ENCODE results near the gene MYT1. TPM values are rescaled to one million over a fixed set of nuclear protein-coding genes. Genes with fewer than 3 reads are reported as not detected.

The MYT1 gene
- total RNA-seq, 1 experiment from 2014 or later: 0.22 TPM

DNA sequence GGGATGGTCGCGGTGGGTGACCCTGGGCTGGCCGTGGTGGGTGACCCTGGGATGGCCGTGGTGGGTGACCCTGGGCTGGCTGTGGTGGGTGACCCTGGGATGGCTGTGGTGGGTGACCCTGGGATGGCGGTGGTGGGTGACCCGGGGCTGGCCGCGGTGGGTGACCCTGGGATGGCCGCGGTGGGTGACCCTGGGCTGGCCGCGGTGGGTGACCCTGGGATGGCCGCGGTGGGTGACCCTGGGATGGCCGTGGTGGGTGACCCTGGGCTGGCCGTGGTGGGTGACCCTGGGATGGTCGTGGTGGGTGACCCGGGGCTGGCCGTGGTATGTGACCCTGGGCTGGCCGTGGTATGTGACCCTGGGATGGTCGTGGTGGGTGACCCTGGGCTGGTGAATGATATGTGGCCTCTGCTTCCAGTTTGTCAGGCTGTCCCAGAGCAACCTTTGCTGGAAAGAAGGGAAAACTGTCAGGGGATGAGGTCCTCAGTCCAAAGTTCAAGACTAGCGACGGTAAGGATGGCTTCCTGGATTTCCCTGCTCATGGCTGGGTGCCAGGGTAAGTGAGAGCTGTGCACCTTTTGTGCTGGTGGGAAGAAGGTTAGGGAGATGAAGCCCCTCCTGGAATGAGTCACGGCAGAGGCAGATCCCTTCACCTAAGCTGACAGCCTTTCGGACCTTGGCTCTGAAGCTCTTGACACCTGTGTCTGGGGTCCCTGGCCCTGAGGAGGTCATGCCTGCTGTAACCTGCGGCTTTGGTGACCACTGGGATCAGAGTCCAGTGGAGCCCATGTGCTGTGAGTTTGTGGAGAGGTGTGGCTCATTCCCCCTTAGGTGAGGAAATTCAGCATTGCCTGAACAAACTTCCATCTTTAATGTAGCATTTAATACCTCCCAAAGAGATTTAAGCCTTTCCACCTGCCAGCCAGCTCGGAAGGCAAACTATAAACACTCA, 72.2 kb downstream of the MYT1 start:
- H3K4me1 ChIP-seq (ENCODE audit: insufficient read depth, low read length): no peaks in the 10 kb centered on the region

DNA sequence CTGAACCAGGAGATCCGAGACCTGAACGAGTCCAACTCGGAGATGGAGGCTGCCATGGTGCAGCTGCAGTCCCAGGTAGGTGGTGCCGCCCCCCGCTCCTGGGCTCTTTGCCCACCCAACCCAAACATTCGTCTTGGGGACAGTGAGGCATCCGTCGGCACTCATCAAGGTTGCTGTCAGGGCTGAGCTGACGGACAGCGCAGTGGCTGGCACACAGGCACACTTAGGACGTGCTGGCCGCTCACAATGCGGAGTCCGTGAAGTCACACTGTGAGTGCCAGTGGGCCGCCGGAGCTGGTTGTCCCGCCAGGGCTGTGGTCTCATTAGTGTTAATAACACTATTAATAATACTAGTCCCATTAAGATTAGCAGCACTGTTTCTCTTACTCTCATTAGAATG, 73.1 kb downstream of the MYT1 start:
- ATAC-seq (no peak), DNase-seq (no peak)
- Histone ChIP-seq H3K4me1 (ENCODE audit: insufficient read depth, low read length) (no peaks in the 10 kb centered on the region), H2AFZ (ENCODE audit: low read length) (no peak overlapping the region), H3K4me3 (ENCODE audit: low read length) (no peak overlapping the region), H3K9ac (ENCODE audit: low read length) (no peak overlapping the region), H3F3A (ENCODE audit: low read length, unreplicated experiment) (no peaks in the 10 kb centered on the region), H3K36me3 (ENCODE audit: low read depth, low read length) (no peaks in the 10 kb centered on the region), H4K20me1 (ENCODE audit: low read length) (no peaks in the 10 kb centered on the region), H3K4me2 (ENCODE audit: low read length) (no peak overlapping the region), H3K27ac (ENCODE audit: low read length) (no peak overlapping the region), H3K27me3 (ENCODE audit: low read length) (peaks cover 6% of the 10 kb centered on the region; the same call in 1 of the 2 replicates), H3K79me2 (ENCODE audit: low read length) (no peaks in the 10 kb centered on the region), H3K9me3 (ENCODE audit: low read length) (no peaks in the 10 kb centered on the region), H3K9me2 (replicated peaks; ENCODE audit: low read length) (no peaks in the 10 kb centered on the region)
- BruUV-seq (replicated peaks): no TSS peak
- intact Hi-C loops (cut with micrococcal nuclease): no loop called here
- ChIA-PET CTCF (no interaction called here), POLR2A (ENCODE audit: unreplicated experiment) (no interaction called here)
- TF ChIP-seq EZH2 (IDR thresholded peaks at IDR 0.05; ENCODE audit: low read length, unreplicated experiment) (no peak), EZH2phosphoT487 (IDR thresholded peaks at IDR 0.05; ENCODE audit: borderline replicate concordance, low read length) (no peak)
- TF ChIP-seq, protein P1, sequence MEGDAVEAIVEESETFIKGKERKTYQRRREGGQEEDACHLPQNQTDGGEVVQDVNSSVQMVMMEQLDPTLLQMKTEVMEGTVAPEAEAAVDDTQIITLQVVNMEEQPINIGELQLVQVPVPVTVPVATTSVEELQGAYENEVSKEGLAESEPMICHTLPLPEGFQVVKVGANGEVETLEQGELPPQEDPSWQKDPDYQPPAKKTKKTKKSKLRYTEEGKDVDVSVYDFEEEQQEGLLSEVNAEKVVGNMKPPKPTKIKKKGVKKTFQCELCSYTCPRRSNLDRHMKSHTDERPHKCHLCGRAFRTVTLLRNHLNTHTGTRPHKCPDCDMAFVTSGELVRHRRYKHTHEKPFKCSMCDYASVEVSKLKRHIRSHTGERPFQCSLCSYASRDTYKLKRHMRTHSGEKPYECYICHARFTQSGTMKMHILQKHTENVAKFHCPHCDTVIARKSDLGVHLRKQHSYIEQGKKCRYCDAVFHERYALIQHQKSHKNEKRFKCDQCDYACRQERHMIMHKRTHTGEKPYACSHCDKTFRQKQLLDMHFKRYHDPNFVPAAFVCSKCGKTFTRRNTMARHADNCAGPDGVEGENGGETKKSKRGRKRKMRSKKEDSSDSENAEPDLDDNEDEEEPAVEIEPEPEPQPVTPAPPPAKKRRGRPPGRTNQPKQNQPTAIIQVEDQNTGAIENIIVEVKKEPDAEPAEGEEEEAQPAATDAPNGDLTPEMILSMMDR (conservative IDR thresholded peaks at IDR 0.05; ENCODE audit: low read depth, low read length): no peak

More for the DNA sequence above, 72.2 kb downstream of the MYT1 start:
- Histone ChIP-seq H3K9me3 (ENCODE audit: low read length) (no peaks in the 10 kb centered on the region), H3K27me3 (ENCODE audit: low read length) (no peaks in the 10 kb centered on the region), H3K4me2 (ENCODE audit: low read length) (no peak overlapping the region), H3K79me2 (ENCODE audit: low read length) (no peaks in the 10 kb centered on the region), H4K20me1 (ENCODE audit: low read length) (no peaks in the 10 kb centered on the region), H3F3A (ENCODE audit: low read length, unreplicated experiment) (no peaks in the 10 kb centered on the region), H3K9ac (ENCODE audit: low read length) (no peak overlapping the region), H3K9me2 (replicated peaks; ENCODE audit: low read length) (no peaks in the 10 kb centered on the region), H3K4me3 (ENCODE audit: low read length) (no peak overlapping the region), H2AFZ (ENCODE audit: low read length) (no peak overlapping the region), H3K36me3 (ENCODE audit: low read depth, low read length) (no peaks in the 10 kb centered on the region), H3K27ac (ENCODE audit: low read length) (no peak overlapping the region)
- TF ChIP-seq EZH2 (IDR thresholded peaks at IDR 0.05; ENCODE audit: low read length, unreplicated experiment) (no peak), EZH2phosphoT487 (IDR thresholded peaks at IDR 0.05; ENCODE audit: borderline replicate concordance, low read length) (no peak)
- TF ChIP-seq, protein P1 (conservative IDR thresholded peaks at IDR 0.05; ENCODE audit: low read depth, low read length): no peak
- DNase-seq: no peak
- BruUV-seq (replicated peaks): no TSS peak
- ChIA-PET CTCF (no interaction called here), POLR2A (ENCODE audit: unreplicated experiment) (no interaction called here)
- intact Hi-C loops (cut with micrococcal nuclease): no loop called here
- ATAC-seq: no peak

Measured in PC-3 (cell line).